Ishikawa (cell line): ENCODE data around the gene ITGA1.

Experiments used
- CEBPB ChIP-seq: IDR thresholded peaks from 2 replicates; pipeline ENCODE4 v1.6.1; 2012
- CREB1 ChIP-seq: IDR thresholded peaks from 2 replicates; pipeline ENCODE4 v1.6.1; 2012; ENCODE audit warnings: low read depth
- EGR1 ChIP-seq: IDR thresholded peaks from 2 replicates; pipeline ENCODE4 v1.6.1; 2012
- EP300 ChIP-seq: IDR thresholded peaks from 2 replicates; pipeline ENCODE4 v1.6.1; 2012; ENCODE audit warnings: borderline replicate concordance
- FOXM1 ChIP-seq: IDR thresholded peaks from 2 replicates; pipeline ENCODE4 v1.6.1; 2012; ENCODE audit warnings: low read depth, borderline replicate concordance
- NFIC ChIP-seq: IDR thresholded peaks from 2 replicates; pipeline ENCODE4 v1.6.1; 2012
- RAD21 ChIP-seq: IDR thresholded peaks from 2 replicates; pipeline ENCODE4 v1.6.1; 2012; ENCODE audit warnings: low read depth
- TAF1 ChIP-seq: IDR thresholded peaks from 2 replicates; pipeline ENCODE4 v1.6.1; 2012; ENCODE audit warnings: low read depth, mild to moderate bottlenecking
- TCF12 ChIP-seq: IDR thresholded peaks from 2 replicates; pipeline ENCODE4 v1.6.1; 2012; ENCODE audit warnings: low read depth
- TEAD4 ChIP-seq: IDR thresholded peaks from 2 replicates; pipeline ENCODE4 v1.6.1; 2012
- YY1 ChIP-seq: IDR thresholded peaks from 2 replicates; pipeline ENCODE4 v1.6.1; 2012; ENCODE audit warnings: low read depth
- ZBTB7A ChIP-seq: IDR thresholded peaks from 2 replicates; pipeline ENCODE4 v1.6.1; 2012; ENCODE audit warnings: low read depth
- TF ChIP-seq, protein P1 (sequence below): IDR thresholded peaks from 2 replicates; pipeline ENCODE4 v1.6.1; 2012
- TF ChIP-seq, protein P2 (sequence below): IDR thresholded peaks from 2 replicates; pipeline ENCODE4 v1.6.1; 2012
- TF ChIP-seq, protein P3 (sequence below): IDR thresholded peaks from 2 replicates; pipeline ENCODE4 v1.6.1; 2012; ENCODE audit warnings: low read depth, mild to moderate bottlenecking

ITGA1 gene

DNA sequence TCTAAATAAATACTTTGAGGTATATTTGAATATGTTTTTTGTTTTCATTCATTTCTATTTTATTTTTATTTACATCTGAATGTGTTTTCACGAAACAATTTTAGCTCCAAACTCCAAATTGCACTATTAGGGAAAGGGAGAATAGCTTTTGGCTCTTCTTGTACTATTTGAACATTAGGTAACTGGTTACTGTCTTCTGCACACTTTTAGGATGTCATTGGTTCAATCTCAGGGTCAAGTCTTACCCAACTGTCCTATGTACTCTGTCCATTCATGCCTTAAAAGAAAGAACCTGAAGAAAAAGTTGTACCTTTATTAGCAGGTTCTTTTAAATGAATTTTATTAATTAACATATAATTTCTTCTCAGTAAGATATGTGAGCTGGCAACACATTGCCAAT is 51.6 kb downstream of the ITGA1 start:
- no peak for TF ChIP-seq FOXM1
- no peak for TF ChIP-seq RAD21
- no peak for TF ChIP-seq EGR1
- TF ChIP-seq NFIC = no peak
- TF ChIP-seq TEAD4 = no peak
- TF ChIP-seq, protein P1, sequence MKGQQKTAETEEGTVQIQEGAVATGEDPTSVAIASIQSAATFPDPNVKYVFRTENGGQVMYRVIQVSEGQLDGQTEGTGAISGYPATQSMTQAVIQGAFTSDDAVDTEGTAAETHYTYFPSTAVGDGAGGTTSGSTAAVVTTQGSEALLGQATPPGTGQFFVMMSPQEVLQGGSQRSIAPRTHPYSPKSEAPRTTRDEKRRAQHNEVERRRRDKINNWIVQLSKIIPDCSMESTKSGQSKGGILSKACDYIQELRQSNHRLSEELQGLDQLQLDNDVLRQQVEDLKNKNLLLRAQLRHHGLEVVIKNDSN = no peak
- TF ChIP-seq, protein P2, sequence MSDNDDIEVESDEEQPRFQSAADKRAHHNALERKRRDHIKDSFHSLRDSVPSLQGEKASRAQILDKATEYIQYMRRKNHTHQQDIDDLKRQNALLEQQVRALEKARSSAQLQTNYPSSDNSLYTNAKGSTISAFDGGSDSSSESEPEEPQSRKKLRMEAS = no peak

DNA sequence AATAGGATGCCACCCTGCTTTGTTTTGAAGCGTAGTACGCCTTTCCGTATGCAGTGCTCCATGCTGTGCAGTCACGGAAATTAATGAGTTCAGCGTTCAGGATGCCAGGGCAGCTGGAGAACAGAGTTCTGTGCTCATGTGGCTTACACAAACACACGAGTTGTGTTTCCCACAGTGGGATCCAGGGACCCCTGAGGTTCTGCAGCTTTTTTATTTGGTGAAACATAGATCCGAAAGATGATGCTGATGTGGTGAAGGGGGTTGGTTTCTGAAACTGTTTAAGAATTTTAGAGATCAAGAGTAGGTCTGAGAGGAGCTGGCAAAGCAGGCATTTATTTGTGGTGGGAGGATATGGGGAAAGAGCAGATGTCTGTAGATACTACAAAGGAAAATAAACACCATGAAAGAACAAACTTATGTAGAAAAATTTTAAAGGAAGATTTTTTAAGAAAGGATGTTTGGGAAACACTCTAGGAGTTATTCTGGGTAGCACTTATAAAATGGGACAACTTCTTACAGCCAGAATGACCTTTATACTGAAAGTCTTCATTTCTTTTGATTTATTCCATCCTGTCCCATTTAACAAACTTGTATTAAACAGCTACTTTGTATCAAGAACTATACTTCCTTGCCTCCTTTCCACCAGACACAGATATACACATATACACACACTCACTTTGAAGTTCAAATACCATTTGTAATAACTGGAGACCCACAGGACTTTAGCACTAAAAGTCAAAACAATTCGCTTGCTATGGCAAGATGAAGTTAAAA is 52.7 kb downstream of the ITGA1 start:
- no peak for TF ChIP-seq EP300
- no peak for TF ChIP-seq ZBTB7A
- TF ChIP-seq TEAD4 = no peak
- TF ChIP-seq YY1 = no peak
- no peak for TF ChIP-seq TAF1
- TF ChIP-seq NFIC = no peak
- TF ChIP-seq, protein P3, sequence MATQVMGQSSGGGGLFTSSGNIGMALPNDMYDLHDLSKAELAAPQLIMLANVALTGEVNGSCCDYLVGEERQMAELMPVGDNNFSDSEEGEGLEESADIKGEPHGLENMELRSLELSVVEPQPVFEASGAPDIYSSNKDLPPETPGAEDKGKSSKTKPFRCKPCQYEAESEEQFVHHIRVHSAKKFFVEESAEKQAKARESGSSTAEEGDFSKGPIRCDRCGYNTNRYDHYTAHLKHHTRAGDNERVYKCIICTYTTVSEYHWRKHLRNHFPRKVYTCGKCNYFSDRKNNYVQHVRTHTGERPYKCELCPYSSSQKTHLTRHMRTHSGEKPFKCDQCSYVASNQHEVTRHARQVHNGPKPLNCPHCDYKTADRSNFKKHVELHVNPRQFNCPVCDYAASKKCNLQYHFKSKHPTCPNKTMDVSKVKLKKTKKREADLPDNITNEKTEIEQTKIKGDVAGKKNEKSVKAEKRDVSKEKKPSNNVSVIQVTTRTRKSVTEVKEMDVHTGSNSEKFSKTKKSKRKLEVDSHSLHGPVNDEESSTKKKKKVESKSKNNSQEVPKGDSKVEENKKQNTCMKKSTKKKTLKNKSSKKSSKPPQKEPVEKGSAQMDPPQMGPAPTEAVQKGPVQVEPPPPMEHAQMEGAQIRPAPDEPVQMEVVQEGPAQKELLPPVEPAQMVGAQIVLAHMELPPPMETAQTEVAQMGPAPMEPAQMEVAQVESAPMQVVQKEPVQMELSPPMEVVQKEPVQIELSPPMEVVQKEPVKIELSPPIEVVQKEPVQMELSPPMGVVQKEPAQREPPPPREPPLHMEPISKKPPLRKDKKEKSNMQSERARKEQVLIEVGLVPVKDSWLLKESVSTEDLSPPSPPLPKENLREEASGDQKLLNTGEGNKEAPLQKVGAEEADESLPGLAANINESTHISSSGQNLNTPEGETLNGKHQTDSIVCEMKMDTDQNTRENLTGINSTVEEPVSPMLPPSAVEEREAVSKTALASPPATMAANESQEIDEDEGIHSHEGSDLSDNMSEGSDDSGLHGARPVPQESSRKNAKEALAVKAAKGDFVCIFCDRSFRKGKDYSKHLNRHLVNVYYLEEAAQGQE = no peak

DNA sequence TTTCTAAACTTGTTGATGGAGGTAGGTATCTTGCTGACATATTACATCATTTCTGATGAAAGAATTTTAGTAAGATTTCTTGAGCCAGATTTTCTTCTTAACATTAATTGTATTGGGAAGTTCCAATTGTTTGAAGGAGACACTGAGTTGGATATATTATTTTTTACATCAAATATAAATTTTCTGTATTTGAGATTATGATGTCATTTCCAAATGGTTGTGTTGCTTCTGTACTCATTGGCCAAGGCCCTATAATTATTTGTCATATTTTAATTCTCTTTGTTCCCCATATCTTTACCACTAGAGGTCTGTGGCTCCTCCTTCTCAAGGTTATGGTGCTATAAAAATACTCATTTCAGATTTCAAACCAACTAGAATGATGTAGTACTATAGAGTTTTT is 53.4 kb downstream of the ITGA1 start:
- TF ChIP-seq EP300 (no peak), RAD21 (no peak), NFIC (no peak), TAF1 (no peak), EGR1 (no peak), TCF12 (no peak), TEAD4 (no peak), YY1 (no peak), FOXM1 (no peak), CEBPB (no peak), ZBTB7A (no peak), CREB1 (no peak)
- TF ChIP-seq, protein P1 = no peak
- TF ChIP-seq, protein P3 = no peak
- TF ChIP-seq, protein P2 = no peak

DNA sequence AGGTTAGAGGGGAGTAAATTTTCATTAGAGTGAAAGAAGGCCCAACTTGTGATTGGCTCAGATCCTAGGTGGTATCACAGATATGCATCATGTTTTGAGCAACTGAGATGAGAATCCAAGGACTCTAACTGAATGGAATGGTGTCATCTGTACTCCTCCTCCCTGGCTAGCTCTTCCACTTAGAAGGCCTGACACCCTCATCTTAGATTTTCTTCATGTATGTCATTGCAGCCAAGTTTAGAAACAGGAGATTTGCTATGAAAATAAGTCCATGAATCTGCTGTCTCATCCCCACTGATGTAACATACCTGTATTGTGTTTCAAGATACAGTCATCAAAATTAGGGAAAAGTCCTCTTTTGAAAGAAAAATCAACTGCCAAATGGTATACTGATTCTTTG is 54.4 kb downstream of the ITGA1 start:
- no peak for TF ChIP-seq TEAD4
- TF ChIP-seq CEBPB = no peak

DNA sequence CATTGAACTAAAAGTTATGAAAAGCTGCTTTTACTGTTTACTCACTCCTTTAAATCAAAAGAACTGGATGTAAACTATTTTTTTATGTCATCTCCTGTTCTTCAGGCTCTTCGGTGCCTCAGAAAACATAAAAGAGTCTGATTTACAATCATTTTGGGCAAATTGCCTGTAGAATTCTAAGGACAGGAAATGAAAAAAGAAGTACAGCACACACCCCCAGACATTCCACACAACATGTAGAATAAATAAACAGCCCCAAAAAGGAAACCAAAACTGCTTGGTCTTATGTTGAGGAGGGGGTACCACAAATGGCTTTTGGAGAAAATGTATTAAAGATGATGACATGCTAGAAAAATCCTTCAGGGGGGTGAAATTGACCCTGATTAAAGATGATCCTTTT is 57.2 kb downstream of the ITGA1 start:
- TF ChIP-seq TCF12 = no peak
- TF ChIP-seq, protein P3 = no peak
- TF ChIP-seq TAF1 = no peak
- TF ChIP-seq TEAD4 = no peak
- TF ChIP-seq NFIC = no peak
- TF ChIP-seq, protein P2 = no peak
- TF ChIP-seq EP300 = no peak
- no peak for TF ChIP-seq CREB1
- no peak for TF ChIP-seq EGR1
